ENCODE measurements around the gene HOXC11. TPM values are rescaled to one million over a fixed set of nuclear protein-coding genes. Genes with fewer than 3 reads are reported as not detected.

The HOXC11 gene
- total and polyA plus RNA-seq, 8 donors: not detected

DNA sequence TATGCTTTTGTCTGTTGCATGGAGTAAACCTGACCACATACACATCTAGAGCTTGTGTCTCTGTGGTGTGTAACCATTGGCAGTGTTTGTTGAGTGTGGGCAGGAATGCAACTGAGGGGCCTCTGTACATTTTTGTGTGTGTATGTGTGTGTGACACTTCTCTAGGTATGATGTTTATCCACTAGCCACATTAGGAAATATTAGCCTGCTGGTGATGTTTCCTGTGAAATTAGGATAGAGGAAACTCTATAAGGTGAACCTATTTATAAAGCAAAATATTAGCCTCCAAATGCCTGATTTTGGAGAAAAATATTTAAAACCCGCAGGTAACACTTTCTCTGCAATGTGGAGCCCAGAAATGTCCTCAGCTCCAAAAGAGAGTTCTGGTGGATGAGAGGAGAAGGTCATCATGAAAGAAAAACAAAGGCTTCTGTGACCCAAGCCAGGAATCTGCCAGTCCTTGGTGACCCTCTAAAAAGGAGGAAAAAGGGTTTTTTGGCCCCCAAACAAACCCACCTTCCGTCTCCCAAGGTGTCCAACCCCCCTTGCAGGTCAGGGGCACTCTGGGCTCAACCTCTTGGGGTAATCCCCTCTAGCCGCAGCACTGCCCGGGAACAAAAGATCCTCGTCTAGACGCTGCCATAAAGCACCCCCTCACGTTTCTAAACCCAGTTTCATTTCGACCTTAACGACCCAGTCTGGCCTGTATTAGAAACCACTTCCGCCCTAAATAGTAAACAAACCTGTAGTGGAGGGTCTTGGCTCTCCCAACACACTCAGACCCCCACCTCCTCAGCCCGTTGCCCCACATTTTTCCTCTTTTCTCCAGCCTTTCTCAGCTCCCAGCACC lies 4.9 kb downstream of the HOXC11 start:
- H3K4me3 ChIP-seq: no peak overlapping the region
- no peaks in the 10 kb centered on the region for H3K36me3 ChIP-seq
- 6% methylated on average over 11 of the region's 11 CpGs for WGBS, 2 donors
- no peak for FAIRE-seq
- H3K27ac ChIP-seq: no peak overlapping the region
- no peaks in the 10 kb centered on the region for H3K9me3 ChIP-seq
- peaks cover 0 to 59% (median 20%) of the 10 kb centered on the region in 4 donors for H3K27me3 ChIP-seq
- H3K4me1 ChIP-seq: peaks cover 3 to 9% (median 6%) of the 10 kb centered on the region in 3 donors
- DNase-seq: no peak
- no peak for ATAC-seq
- TF ChIP-seq CTCF (IDR thresholded peaks at IDR 0.05): no peak
- intact Hi-C loops (cut with DNase I): no loop called here

GRCh38 chr12:53978477-53979356 lies 5.8 kb downstream of the HOXC11 start:
- Histone ChIP-seq H3K27me3 (peaks cover 0 to 59% (median 25%) of the 10 kb centered on the region in 4 donors), H3K4me1 (peaks cover 3 to 9% (median 6%) of the 10 kb centered on the region in 3 donors), H3K27ac (no peak overlapping the region), H3K36me3 (no peaks in the 10 kb centered on the region), H3K4me3 (no peak overlapping the region), H3K9me3 (no peaks in the 10 kb centered on the region)
- peak in 1 of 6 donors; percentile 9 for DNase-seq
- ATAC-seq: no peak
- TF ChIP-seq CTCF (IDR thresholded peaks at IDR 0.05): no peak
- intact Hi-C loops (cut with DNase I): no loop called here
- WGBS, 2 donors: 6 to 9% methylated on average over 15 of the region's 15 CpGs
- FAIRE-seq: no peak

DNA sequence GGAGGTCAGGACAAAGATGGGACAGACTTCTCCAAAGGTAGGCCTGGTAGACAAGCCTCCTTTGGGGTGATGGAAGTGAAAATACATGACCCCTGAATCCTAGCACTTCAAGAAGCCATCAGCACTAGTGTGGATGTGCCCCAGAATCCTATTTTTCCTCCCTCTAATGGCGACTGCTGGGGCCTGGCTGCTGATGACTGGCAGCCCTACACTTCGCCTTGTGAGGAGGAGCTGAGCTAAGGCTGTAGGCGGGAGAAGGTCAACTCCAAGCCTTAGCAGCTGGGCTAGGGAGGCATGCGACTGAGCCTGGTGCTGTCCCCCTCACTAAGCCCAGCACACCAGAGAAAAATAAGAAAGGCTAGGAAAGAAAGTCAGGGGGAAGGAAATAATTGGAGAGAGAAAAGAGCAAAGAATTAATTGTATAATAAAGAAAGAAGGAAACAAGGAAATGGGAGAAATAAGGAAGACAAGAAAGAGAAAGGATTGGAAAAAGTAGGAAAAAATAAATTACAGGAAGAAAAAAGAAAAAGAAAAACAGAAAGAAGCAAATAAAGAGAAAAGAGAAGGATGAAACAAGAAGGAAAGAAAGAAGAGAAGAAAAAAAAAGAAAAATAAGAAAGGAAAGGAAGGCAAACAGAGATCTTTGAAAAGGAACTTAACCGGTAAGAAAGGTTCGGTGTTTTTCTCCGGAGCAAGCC lies 7.3 kb downstream of the HOXC11 start:
- no peak for FAIRE-seq
- no peak overlapping the region for H3K4me3 ChIP-seq
- TF ChIP-seq CTCF (IDR thresholded peaks at IDR 0.05): no peak

GRCh38 chr12:53980802-53981496 lies 8.0 kb downstream of the HOXC11 start:
- Histone ChIP-seq H3K27ac (no peak overlapping the region), H3K27me3 (peaks cover 0 to 70% (median 27%) of the 10 kb centered on the region in 4 donors), H3K4me3 (no peak overlapping the region), H3K9me3 (no peaks in the 10 kb centered on the region), H3K36me3 (no peaks in the 10 kb centered on the region), H3K4me1 (peaks cover 0 to 9% (median 9%) of the 10 kb centered on the region in 3 donors)
- DNase-seq: no peak
- 32 to 34% methylated on average over 15 of the region's 15 CpGs for WGBS, 2 donors
- TF ChIP-seq CTCF (IDR thresholded peaks at IDR 0.05): no peak
- no peak for ATAC-seq
- no peak for FAIRE-seq
- intact Hi-C loops (cut with DNase I): no loop called here

More for the DNA sequence above, 7.3 kb downstream of the HOXC11 start:
- H3K27me3 ChIP-seq: peaks cover 0 to 68% (median 26%) of the 10 kb centered on the region in 4 donors
- peak in 1 of 6 donors; percentile 11 for DNase-seq
- intact Hi-C loops (cut with DNase I): no loop called here
- ATAC-seq: no peak
- peaks cover 0 to 5% (median 4%) of the 10 kb centered on the region in 3 donors for H3K4me1 ChIP-seq
- no peak overlapping the region for H3K27ac ChIP-seq
- 42 to 45% methylated on average over 7 of the region's 7 CpGs for WGBS, 2 donors
- no peaks in the 10 kb centered on the region for H3K36me3 ChIP-seq
- H3K9me3 ChIP-seq: no peaks in the 10 kb centered on the region

Measured in pancreas (tissue), 10 donors.